ENCODE measurements around the gene CDYL2.

CDYL2 gene

DNA sequence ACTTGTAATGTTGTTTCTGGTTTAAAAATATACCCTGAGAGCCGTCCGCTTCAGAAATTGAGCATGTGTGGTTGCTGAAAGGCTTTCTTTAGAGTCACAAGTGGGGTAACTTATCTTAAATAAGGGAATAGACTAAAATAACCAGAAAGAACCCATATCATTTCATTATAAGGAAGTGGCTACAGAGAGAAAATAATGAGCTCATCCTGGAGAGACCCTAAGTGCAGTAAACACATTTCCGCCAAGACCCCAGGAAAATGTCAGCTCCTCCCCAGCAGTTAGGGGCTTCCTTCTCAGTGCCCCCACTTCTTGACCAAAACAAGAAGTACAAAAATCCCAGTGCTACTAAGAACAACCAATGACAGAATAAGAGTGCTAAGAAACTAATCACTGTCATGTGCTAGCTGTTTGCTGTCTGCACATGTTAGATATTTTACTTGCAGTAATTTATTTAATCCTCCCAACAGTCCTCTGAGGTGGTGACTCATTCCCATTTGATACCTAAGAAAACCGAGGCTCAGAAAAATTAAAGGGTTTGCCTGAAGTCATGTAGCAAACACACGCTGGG, 83.5 kb downstream of the CDYL2 start:
- DNase-seq, result no peak
- in situ Hi-C loops (cut with MboI; ENCODE audit: low pct_unique_long_range_greater_than_20kb, low sequenced_read_pairs), result no loop called here

GRCh38 chr16:80719573-80719972, 84.8 kb downstream of the CDYL2 start:
- in situ Hi-C loops (cut with MboI; ENCODE audit: low pct_unique_long_range_greater_than_20kb, low sequenced_read_pairs), result no loop called here
- no peak for DNase-seq

GRCh38 chr16:80718480-80719220, 85.7 kb downstream of the CDYL2 start:
- in situ Hi-C loops (cut with MboI; ENCODE audit: low pct_unique_long_range_greater_than_20kb, low sequenced_read_pairs), result no loop called here
- no peak for DNase-seq

DNA sequence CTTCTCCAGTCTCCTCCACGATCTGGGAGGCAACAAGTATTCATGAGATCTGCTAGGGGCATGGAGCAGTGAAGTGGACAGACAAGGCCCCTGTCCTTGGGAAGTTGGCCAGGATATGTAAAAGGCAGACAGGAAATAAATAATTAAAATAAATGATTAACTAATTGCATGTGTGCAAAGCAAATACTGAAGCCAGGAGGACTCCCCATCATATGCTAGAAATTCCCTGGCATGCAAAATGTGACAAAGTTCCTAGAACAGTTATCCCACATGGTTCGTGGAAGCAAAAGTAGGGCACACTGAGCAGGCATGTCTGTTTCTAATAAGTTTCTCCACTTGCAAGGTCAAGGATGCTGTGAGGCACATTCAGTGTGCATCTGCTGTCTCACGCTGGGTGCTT, 86.8 kb downstream of the CDYL2 start:
- DNase-seq, result no peak

DNA sequence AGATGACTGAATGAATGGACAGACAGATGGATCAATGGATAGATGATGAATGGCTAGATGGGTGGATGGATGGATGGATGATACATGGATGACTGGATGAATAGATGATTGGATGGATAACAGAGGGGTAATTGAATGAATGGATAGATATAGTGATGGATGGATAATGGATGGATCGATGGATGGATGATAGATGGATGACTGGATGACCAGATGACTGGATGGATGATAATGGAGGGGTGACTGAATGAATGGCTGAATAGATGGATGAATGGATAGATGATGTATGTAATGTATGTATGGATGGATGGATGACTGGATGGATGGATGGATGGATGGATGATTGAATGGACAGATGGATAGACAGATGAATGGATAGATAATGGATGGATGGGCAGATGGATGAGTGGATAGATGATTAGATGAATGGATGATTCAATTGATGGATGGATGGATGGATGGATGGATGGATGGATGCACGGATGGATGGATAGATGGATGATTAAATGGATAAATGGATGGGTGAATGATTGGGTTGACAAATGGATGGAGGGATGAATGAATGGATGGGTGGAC, 87.7 kb downstream of the CDYL2 start:
- in situ Hi-C loops (cut with MboI; ENCODE audit: low pct_unique_long_range_greater_than_20kb, low sequenced_read_pairs), result no loop called here
- no peak for DNase-seq

More for the DNA sequence above, 86.8 kb downstream of the CDYL2 start:
- in situ Hi-C loops (cut with MboI; ENCODE audit: low pct_unique_long_range_greater_than_20kb, low sequenced_read_pairs), result no loop called here

- in situ Hi-C loops (cut with MboI; ENCODE audit: low pct_unique_long_range_greater_than_20kb, low sequenced_read_pairs), result no loop called here
- no peak for DNase-seq
These were observed 93.0 kb downstream of the CDYL2 start for GRCh38 chr16:80711406-80711805.

GRCh38 chr16:80710918-80711317, 93.5 kb downstream of the CDYL2 start:
- no peak for DNase-seq
- in situ Hi-C loops (cut with MboI; ENCODE audit: low pct_unique_long_range_greater_than_20kb, low sequenced_read_pairs), result no loop called here

GRCh38 chr16:80708823-80709222, 95.6 kb downstream of the CDYL2 start:
- DNase-seq, result no peak
- in situ Hi-C loops (cut with MboI; ENCODE audit: low pct_unique_long_range_greater_than_20kb, low sequenced_read_pairs), result no loop called here

DNA sequence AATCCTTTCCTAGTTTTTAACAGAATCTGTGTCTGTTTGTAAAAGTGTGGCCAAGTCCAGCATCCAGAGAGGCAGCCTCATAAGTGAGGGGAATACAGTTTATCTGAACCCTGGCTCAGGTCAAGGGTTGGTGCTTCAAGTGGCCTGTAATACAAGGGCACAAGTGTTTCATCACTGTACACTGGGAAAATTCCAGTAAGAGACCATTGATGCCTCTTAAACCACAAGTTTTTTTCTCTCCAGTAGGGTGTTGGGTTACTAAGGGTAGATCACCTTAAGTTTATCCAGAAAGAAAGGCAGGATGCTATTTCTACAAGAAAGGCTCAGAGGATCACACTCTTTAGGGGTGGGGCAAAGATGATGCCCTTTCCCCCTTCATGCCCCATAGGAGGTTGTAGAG, 96.7 kb downstream of the CDYL2 start:
- no peak for DNase-seq
- in situ Hi-C loops (cut with MboI; ENCODE audit: low pct_unique_long_range_greater_than_20kb, low sequenced_read_pairs), result no loop called here

GRCh38 chr16:80705596-80705995, 98.8 kb downstream of the CDYL2 start:
- in situ Hi-C loops (cut with MboI; ENCODE audit: low pct_unique_long_range_greater_than_20kb, low sequenced_read_pairs), result no loop called here
- DNase-seq, result no peak

- no peak for DNase-seq
- in situ Hi-C loops (cut with MboI; ENCODE audit: low pct_unique_long_range_greater_than_20kb, low sequenced_read_pairs), result no loop called here
These were observed 99.5 kb downstream of the CDYL2 start for GRCh38 chr16:80704751-80705505.

GRCh38 chr16:80703131-80704071, 101.0 kb downstream of the CDYL2 start:
- DNase-seq, result no peak
- in situ Hi-C loops (cut with MboI; ENCODE audit: low pct_unique_long_range_greater_than_20kb, low sequenced_read_pairs), result no loop called here

DNA sequence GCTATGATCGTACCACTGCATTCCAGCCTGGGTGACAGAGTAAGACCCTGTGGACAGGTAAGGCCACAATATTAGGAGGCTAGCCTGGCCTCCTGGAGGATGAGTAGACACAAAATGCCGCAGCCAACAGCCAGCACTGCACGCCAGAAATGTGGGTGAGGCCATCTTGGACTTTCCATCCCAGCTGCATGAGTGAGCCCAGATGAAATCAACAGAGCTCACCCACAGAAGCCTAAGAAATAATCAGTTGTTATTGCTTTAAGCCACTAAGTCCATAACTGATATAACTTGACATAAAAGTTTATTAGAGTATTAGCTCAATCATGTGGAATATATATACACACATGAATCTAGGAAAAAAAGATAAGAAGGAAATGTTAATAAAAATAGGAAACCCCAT, 101.7 kb downstream of the CDYL2 start:
- DNase-seq, result no peak
- in situ Hi-C loops (cut with MboI; ENCODE audit: low pct_unique_long_range_greater_than_20kb, low sequenced_read_pairs), result no loop called here

- in situ Hi-C loops (cut with MboI; ENCODE audit: low pct_unique_long_range_greater_than_20kb, low sequenced_read_pairs), result no loop called here
- DNase-seq, result no peak
These were observed 103.8 kb downstream of the CDYL2 start for GRCh38 chr16:80700558-80700957.

DNA sequence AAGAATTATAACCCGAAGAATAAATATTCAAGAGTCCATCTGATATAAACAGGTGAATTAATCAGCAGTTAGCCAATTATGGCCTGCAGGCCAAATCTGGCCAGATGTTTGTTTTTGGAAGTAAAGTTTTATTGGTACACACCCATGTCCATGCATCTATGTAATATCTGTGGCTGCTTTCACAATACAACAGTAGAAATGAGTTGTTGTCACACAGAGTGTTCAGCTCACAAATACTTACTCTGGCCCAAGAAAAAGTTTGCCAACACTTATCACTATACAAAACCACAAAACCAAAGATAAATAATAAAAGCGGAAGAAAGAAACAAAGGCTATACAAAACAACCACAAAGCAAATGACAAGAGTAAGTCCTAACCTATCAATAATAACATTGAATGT, 109.4 kb downstream of the CDYL2 start:
- DNase-seq, result no peak
- in situ Hi-C loops (cut with MboI; ENCODE audit: low pct_unique_long_range_greater_than_20kb, low sequenced_read_pairs), result no loop called here

- DNase-seq, result no peak
- in situ Hi-C loops (cut with MboI; ENCODE audit: low pct_unique_long_range_greater_than_20kb, low sequenced_read_pairs), result no loop called here
These were observed 110.8 kb downstream of the CDYL2 start for GRCh38 chr16:80693553-80693952.

GRCh38 chr16:80692270-80692669, 112.1 kb downstream of the CDYL2 start:
- no peak for DNase-seq
- in situ Hi-C loops (cut with MboI; ENCODE audit: low pct_unique_long_range_greater_than_20kb, low sequenced_read_pairs), result no loop called here

DNA sequence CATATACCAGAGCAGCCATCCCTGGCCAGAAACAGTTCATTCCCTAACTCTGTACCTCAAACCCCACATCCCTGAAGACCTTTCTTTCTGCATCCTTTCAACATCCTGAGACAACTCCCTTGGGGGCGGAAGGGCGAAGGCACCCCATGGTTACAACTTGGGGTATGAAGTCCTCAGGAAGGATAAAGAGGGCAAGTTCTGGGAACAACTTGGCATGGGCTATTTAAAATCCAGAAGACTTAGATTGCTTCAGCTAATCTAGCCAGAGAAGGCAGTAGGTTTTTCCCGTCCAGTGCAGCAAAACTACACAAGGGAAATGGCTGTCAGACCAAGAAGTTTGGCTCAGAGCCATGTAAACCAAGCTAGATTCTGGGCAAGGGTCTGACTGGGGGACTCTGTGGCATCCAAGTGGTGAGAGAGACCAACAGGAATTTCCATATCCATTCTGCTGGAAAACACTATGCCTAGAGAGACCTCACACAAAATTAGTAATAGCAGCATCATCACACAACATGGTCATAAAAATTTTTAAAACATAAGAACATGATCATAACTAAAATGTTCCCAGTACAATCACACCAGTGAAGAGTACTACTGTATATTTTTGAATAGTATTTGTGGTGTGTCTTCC, 113.2 kb downstream of the CDYL2 start:
- in situ Hi-C loops (cut with MboI; ENCODE audit: low pct_unique_long_range_greater_than_20kb, low sequenced_read_pairs), result no loop called here
- no peak for DNase-seq

GRCh38 chr16:80689487-80689886, 114.9 kb downstream of the CDYL2 start:
- in situ Hi-C loops (cut with MboI; ENCODE audit: low pct_unique_long_range_greater_than_20kb, low sequenced_read_pairs), result no loop called here
- no peak for DNase-seq

Measured in KBM-7 (cell line).